Measurements from ENCODE around the gene NDUFB4. TPM values are rescaled to one million over a fixed set of nuclear protein-coding genes. Genes with fewer than 3 reads are reported as not detected.
"Not testable (repeated sequence)": the region's sequence is repeated elsewhere in the genome, so short reads cannot be mapped to it uniquely, and the experiment has no call there.

Gene NDUFB4
- polyA plus RNA-seq, 1 donor from 2014 or later, result 154 TPM

DNA sequence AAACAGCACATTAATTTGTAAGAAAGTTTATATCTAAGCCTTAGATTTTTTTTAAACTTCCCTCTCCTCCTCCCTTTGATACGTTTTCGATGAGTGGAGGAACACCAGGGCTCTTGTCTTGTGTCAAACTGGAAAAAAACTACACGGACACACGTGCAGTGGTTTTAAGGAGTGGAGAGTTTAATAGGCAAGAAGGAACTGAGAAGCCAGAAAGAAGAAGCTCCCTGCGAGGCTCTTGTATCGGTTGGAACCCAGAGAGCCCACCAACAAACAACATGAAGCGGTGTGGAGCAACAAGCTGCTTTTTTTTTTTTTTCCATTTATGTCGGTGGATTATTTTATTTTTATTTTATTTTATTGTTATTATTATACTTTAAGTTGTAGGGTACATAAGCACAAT is 18.6 kb downstream of the NDUFB4 start:
- no peak overlapping the region for H3K4me2 ChIP-seq (ENCODE audit: low read length)
- H3K9me3 ChIP-seq (ENCODE audit: low read length), result no peaks in the 10 kb centered on the region
- no peak for TF ChIP-seq RAD21 (conservative IDR thresholded peaks at IDR 0.05)
- no peak for TF ChIP-seq SMC3 (conservative IDR thresholded peaks at IDR 0.05; ENCODE audit: poor library complexity)
- no peak for TF ChIP-seq MXI1 (conservative IDR thresholded peaks at IDR 0.05; ENCODE audit: poor library complexity, severe bottlenecking)
- TF ChIP-seq, protein P1, sequence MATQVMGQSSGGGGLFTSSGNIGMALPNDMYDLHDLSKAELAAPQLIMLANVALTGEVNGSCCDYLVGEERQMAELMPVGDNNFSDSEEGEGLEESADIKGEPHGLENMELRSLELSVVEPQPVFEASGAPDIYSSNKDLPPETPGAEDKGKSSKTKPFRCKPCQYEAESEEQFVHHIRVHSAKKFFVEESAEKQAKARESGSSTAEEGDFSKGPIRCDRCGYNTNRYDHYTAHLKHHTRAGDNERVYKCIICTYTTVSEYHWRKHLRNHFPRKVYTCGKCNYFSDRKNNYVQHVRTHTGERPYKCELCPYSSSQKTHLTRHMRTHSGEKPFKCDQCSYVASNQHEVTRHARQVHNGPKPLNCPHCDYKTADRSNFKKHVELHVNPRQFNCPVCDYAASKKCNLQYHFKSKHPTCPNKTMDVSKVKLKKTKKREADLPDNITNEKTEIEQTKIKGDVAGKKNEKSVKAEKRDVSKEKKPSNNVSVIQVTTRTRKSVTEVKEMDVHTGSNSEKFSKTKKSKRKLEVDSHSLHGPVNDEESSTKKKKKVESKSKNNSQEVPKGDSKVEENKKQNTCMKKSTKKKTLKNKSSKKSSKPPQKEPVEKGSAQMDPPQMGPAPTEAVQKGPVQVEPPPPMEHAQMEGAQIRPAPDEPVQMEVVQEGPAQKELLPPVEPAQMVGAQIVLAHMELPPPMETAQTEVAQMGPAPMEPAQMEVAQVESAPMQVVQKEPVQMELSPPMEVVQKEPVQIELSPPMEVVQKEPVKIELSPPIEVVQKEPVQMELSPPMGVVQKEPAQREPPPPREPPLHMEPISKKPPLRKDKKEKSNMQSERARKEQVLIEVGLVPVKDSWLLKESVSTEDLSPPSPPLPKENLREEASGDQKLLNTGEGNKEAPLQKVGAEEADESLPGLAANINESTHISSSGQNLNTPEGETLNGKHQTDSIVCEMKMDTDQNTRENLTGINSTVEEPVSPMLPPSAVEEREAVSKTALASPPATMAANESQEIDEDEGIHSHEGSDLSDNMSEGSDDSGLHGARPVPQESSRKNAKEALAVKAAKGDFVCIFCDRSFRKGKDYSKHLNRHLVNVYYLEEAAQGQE (IDR thresholded peaks at IDR 0.05; ENCODE audit: borderline replicate concordance), result no peak
- no peak for TF ChIP-seq POLR2AphosphoS5 (IDR thresholded peaks at IDR 0.05)
- TF ChIP-seq, protein P2, sequence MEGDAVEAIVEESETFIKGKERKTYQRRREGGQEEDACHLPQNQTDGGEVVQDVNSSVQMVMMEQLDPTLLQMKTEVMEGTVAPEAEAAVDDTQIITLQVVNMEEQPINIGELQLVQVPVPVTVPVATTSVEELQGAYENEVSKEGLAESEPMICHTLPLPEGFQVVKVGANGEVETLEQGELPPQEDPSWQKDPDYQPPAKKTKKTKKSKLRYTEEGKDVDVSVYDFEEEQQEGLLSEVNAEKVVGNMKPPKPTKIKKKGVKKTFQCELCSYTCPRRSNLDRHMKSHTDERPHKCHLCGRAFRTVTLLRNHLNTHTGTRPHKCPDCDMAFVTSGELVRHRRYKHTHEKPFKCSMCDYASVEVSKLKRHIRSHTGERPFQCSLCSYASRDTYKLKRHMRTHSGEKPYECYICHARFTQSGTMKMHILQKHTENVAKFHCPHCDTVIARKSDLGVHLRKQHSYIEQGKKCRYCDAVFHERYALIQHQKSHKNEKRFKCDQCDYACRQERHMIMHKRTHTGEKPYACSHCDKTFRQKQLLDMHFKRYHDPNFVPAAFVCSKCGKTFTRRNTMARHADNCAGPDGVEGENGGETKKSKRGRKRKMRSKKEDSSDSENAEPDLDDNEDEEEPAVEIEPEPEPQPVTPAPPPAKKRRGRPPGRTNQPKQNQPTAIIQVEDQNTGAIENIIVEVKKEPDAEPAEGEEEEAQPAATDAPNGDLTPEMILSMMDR (IDR thresholded peaks at IDR 0.05; ENCODE audit: poor library complexity, severe bottlenecking), result no peak
- TF ChIP-seq EZH2 (IDR thresholded peaks at IDR 0.05; ENCODE audit: borderline replicate concordance, insufficient read depth, low read length, poor library complexity, severe bottlenecking), result no peak
- TF ChIP-seq TAF1 (IDR thresholded peaks at IDR 0.05; ENCODE audit: low read depth), result no peak
- no peak for TF ChIP-seq EP300 (conservative IDR thresholded peaks at IDR 0.05; ENCODE audit: poor library complexity, severe bottlenecking)
- H2AFZ ChIP-seq (ENCODE audit: low read depth, low read length), result no peak overlapping the region
- H3K79me2 ChIP-seq (replicated peaks; ENCODE audit: insufficient read depth, low read length), result no peaks in the 10 kb centered on the region
- H3K4me3 ChIP-seq (ENCODE audit: low read length), result no peak overlapping the region
- no peaks in the 10 kb centered on the region for H3K9me2 ChIP-seq (ENCODE audit: insufficient read depth, low read length)
- no peaks in the 10 kb centered on the region for H4K20me1 ChIP-seq (ENCODE audit: insufficient read depth)
- H3K9ac ChIP-seq (ENCODE audit: low read length), result no peak overlapping the region
- H3K27me3 ChIP-seq (ENCODE audit: insufficient read depth, low read depth, low read length), result no peaks in the 10 kb centered on the region
- no peak overlapping the region for H3K27ac ChIP-seq (ENCODE audit: low read length)
- H3K36me3 ChIP-seq (ENCODE audit: insufficient read depth, low read length), result no peaks in the 10 kb centered on the region
- no peaks in the 10 kb centered on the region for H3F3A ChIP-seq (ENCODE audit: insufficient read depth, low read length, poor library complexity, severe bottlenecking)

DNA sequence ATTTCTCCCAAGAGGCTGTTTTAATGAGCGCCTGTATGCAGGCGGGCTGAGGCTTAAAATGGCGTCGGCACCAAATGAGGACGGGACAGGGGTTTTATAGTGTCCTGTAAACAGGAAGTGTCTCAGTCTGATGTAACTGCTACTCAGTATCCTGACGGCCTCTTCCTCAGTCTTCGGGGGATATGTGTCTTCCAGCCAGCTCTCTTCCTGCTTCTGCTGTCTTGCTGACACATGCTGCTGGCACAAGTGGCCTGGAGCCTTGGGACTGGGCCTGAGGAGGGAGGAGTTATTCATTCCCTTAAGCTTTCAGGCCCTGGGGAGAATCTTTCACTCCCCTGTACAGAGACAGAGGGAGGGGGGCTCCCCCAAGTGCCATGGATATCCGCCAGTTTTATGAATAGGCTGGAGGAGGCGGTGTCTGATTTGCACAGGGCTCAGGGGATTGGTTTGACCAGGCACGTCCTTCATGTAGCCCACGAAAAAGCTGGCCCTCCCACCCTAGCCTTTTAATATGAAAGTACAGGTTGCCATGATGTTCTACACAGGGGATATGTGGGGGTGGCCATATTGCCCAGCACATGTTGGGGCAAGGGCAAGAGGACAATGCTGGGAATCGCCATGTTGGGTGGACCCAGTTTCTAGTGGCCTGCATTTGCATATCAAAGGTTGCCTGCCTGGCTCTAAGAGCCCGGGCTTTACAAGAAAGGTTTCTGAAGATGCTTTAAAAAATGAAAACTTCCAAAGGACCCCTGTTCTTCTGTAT is 19.9 kb downstream of the NDUFB4 start:
- no peaks in the 10 kb centered on the region for H3K9me2 ChIP-seq (ENCODE audit: insufficient read depth, low read length)
- H3K79me2 ChIP-seq (replicated peaks; ENCODE audit: insufficient read depth, low read length), result no peaks in the 10 kb centered on the region
- no peaks in the 10 kb centered on the region for H3F3A ChIP-seq (ENCODE audit: insufficient read depth, low read length, poor library complexity, severe bottlenecking)
- no peak overlapping the region for H3K4me2 ChIP-seq (ENCODE audit: low read length)
- H3K36me3 ChIP-seq (ENCODE audit: insufficient read depth, low read length), result no peaks in the 10 kb centered on the region
- no peak overlapping the region for H2AFZ ChIP-seq (ENCODE audit: low read depth, low read length)
- H3K4me3 ChIP-seq (ENCODE audit: low read length), result no peak overlapping the region
- H3K27me3 ChIP-seq (ENCODE audit: insufficient read depth, low read depth, low read length), result no peaks in the 10 kb centered on the region
- H4K20me1 ChIP-seq (ENCODE audit: insufficient read depth), result no peaks in the 10 kb centered on the region
- H3K9me3 ChIP-seq (ENCODE audit: low read length), result no peaks in the 10 kb centered on the region
- TF ChIP-seq, protein P1 (IDR thresholded peaks at IDR 0.05; ENCODE audit: borderline replicate concordance), result no peak
- TF ChIP-seq SMC3 (conservative IDR thresholded peaks at IDR 0.05; ENCODE audit: poor library complexity) (no peak), RAD21 (conservative IDR thresholded peaks at IDR 0.05) (no peak), POLR2AphosphoS5 (IDR thresholded peaks at IDR 0.05) (no peak), EP300 (conservative IDR thresholded peaks at IDR 0.05; ENCODE audit: poor library complexity, severe bottlenecking) (no peak), MXI1 (conservative IDR thresholded peaks at IDR 0.05; ENCODE audit: poor library complexity, severe bottlenecking) (no peak), EZH2 (IDR thresholded peaks at IDR 0.05; ENCODE audit: borderline replicate concordance, insufficient read depth, low read length, poor library complexity, severe bottlenecking) (no peak), TAF1 (IDR thresholded peaks at IDR 0.05; ENCODE audit: low read depth) (no peak)
- TF ChIP-seq, protein P2 (IDR thresholded peaks at IDR 0.05; ENCODE audit: poor library complexity, severe bottlenecking), result no peak
- H3K9ac ChIP-seq (ENCODE audit: low read length), result no peak overlapping the region
- no peak overlapping the region for H3K27ac ChIP-seq (ENCODE audit: low read length)

DNA sequence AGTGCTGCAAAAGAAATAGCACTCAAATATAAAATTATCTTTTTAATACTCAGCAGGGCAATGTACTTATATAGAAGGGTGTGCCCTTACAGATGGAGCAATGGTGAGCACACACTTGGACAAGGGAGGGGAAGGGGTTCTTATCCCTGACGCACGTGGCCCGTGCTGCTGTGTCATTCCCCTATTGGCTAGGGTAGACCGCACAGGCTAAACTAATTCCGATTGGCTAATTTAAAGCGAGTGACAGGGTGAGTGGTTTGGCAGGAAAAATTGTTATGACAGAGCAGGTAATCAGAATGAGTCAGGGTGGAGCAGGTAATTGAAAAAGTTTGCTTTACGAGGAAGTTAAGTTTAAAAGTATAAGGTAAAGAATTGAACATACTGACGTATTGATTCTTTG is 20.6 kb downstream of the NDUFB4 start:
- H3K4me2 ChIP-seq (ENCODE audit: low read length); H3K4me3 ChIP-seq (ENCODE audit: low read length); H3K9me3 ChIP-seq (ENCODE audit: low read length); H3F3A ChIP-seq (ENCODE audit: insufficient read depth, low read length, poor library complexity, severe bottlenecking); H3K27me3 ChIP-seq (ENCODE audit: insufficient read depth, low read depth, low read length); H2AFZ ChIP-seq (ENCODE audit: low read depth, low read length); H3K9me2 ChIP-seq (ENCODE audit: insufficient read depth, low read length); H3K9ac ChIP-seq (ENCODE audit: low read length); H3K79me2 ChIP-seq (replicated peaks; ENCODE audit: insufficient read depth, low read length); H3K36me3 ChIP-seq (ENCODE audit: insufficient read depth, low read length); H3K27ac ChIP-seq (ENCODE audit: low read length); H4K20me1 ChIP-seq (ENCODE audit: insufficient read depth): not testable (repeated sequence)
